Tongue (tissue), 2 donors: Measurements from ENCODE around the gene DMWD. TPM values are rescaled to one million over a fixed set of nuclear protein-coding genes. Genes with fewer than 3 reads are reported as not detected.
A peak's percentile ranks its signal among the peaks of the same experiment; 100 is the strongest.

ENCODE experiments used
- DNase-seq: peaks from one replicate; pipeline ENCODE4 v3.0.0-alpha.2; 2015
- total RNA-seq: library from RNA; depleted of rRNA; stranded (reverse); fragments of >200 nt; gene quantifications from one replicate; pipeline ENCODE4 v1.2.3, GENCODE V29; 2014

The DMWD gene
- total RNA-seq, 1 donor from 2014 or later = 38.1 TPM

- no peak for DNase-seq
These were observed 7.5 kb downstream of the DMWD start for GRCh38 chr19:45785097-45785496.

DNA sequence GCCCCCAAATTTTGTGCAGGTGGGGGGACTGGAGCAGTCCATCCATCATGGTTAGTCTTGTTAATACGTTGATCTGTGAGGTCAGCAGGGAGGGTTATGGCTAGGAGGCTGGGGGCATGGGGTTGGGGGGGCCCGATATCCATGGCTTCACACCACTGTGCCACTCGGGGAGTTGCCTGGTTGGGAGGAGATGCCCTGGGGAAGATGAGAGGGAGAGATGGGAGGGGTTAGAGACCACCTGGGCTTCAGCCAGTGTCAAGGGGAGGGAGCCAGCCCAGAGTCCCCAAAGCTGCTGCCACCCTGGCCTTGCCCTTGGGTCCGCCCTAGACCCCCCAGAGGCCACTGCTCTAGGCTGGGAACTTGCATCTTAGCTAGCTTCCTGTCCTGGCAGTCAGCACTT is 8.5 kb downstream of the DMWD start:
- DNase-seq = no peak

DNA sequence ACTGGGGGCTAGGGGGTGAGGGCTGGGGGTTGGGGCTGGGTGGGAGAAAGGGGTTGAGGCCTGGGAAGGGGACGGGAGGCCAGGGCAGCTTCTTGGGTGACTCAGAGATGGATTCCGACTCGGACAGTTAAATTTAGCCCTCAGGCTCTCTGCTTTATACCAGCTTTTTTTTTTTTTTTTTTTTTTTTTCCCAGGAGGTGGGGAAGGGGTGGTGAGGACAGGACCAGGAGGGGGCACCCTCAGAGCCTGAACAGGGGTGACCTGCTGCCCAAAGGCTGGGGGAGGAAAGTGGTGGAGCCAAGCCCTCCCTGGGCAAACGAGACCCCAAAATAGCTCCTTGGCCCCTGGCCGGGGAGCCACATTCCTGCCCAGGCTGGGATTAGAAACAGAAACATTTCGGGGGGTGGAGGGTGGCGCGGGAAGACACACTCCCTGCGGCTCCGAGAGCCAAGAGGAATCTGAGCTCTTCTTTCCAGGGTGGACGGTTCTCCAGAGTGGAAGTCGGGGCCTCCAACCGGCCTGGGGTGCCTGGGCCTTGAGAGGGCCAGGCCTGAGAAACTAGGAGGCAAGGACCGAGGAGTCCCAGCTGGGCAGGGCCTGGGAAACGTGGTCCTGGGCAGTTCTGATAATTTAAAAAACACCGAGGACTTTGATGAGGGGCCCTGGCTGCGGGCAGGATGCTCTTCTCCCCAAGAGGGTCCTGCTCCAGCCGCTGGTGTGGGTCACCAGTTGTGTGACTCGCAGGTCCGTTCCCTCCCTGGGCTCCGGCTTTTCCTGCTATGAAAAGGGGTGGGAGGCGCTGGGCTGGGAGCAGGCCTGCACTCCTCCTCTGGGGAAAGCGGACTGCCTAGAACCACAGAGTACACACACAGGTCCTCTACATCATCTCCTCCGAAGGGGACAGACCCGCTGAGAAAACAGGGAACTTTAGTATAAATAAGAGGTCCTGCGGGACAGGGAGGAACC is 9.5 kb downstream of the DMWD start:
- DNase-seq = peak; percentile 89

GRCh38 chr19:45782162-45782691 is 10.4 kb downstream of the DMWD start, which contains the start of gene DMPK:
Gene DMPK (minus strand): TSS chr19:45782490. CDS start chr19:45782352, 138 bp downstream.
- DNase-seq = peak; percentile 80

DNA sequence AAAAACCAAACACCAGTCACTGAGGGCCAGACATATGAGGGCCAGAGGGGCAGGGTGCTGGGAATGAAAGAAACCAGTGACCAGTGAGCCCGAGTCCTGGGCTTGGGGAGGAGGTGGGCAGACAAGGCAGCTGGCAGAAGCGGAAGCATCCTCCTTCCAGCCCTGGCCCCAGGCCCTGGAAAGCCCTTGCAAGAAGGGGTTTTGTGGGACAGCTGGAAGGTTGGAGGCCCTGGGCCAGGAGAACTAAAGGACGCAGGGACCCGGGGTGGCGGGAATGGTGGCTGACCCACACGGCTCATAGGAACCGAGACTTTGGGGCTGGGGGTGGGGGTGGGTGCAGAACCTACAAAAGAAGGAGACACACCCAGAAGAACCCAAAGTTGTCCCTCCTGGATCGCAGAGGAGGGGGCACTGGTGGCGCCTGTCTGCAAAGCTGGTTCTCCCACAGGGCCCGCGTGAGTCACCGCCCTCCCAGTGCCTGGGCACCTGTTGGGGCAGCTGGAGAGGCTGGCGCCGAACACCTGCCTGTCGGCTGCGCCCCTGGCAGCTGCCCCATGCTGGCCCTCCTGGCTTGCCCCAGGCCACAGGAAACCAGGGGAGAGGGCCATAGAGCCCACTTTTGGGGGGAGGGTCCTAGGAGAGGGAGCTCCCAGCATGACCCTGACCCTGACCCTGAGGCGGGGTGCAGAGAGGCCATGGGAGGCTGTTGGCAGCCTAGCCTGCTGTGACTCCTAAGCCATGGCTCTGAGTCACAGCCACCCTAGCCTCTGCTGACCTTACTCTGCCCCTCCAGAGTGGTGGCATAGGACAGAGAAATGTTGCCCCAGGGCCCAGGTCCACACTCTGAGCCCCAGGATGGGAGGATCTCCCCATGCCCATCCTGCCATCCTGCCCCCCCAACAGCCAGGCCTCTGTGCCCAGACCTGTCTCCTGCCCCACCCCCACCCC is 11.2 kb downstream of the DMWD start:
- DNase-seq = peak; percentile 91

GRCh38 chr19:45780448-45781213 is 12.0 kb downstream of the DMWD start:
- DNase-seq = no peak

- no peak for DNase-seq
These were observed 12.5 kb downstream of the DMWD start for GRCh38 chr19:45780146-45780447.

DNA sequence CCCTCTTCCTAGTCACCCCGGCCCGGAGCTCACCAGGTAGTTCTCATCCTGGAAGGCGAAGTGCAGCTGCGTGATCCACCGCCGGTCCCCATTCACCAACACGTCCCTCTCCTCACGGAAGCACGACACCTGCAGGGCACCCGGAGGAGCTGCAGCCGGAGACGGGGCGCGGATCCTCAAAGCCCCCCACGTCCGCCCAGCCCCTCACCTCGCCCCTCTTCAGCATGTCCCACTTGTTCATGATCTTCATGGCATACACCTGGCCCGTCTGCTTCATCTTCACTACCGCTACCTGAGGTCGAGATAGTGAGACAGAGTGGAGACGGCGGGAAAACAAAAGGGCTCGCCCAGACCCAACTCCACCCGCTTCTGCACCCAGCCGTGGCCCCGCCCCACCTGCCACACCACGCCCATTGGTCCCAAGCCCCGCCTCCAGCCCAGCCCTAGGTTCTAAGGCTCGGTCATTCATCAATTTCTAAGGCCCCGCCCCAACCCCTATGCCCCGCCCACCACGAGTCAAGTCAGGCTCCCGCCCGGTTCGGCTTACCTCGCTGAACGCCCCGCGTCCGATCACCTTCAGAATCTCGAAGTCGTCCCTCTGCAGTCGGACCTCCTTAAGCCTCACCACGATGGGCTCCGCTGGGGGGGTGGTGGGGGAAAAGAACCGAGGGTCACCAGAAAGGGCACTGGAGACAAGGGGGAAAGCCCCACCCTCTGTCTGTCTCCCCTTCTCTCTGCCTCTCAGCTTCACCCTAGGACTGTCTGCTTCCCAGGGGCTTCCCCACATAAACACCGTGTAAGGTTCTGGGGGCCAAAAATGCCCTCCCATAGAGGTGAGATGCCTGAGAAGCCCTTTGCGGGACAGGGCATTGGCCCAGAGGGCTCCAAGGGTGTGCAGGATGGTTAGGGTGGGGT is 13.2 kb downstream of the DMWD start:
- DNase-seq = peak; percentile 84

DNA sequence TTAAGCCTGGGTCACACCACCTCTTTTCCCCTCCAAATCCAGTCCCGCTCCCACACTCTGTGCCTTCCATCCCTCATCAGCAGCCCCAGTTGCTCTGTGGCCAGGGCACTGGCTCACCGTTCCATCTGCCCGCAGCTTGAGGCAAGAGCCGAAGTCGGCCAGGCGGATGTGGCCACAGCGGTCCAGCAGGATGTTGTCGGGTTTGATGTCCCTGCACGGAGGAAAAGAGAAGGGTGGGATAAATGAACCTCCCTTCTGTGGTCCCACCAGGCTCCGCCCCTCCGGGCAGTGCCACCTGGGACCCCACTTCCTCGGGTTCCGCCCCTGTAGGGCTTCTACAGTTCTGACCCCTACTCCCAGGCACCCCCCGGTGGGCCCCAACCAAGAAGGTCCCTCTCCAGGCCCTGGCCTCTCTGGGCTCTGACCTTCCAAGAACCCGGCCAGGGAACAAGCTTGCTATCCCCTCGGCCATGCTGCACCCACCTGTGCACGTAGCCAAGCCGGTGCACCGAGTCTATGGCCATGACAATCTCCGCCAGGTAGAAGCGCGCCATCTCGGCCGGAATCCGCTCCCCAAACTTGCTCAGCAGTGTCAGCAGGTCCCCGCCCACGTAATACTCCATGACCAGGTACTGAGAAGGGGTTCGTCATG is 14.5 kb downstream of the DMWD start:
- no peak for DNase-seq

- DNase-seq = no peak
These were observed 15.2 kb downstream of the DMWD start for GRCh38 chr19:45777395-45777961.

- no peak for DNase-seq
These were observed 17.9 kb downstream of the DMWD start for GRCh38 chr19:45774765-45775164.

DNA sequence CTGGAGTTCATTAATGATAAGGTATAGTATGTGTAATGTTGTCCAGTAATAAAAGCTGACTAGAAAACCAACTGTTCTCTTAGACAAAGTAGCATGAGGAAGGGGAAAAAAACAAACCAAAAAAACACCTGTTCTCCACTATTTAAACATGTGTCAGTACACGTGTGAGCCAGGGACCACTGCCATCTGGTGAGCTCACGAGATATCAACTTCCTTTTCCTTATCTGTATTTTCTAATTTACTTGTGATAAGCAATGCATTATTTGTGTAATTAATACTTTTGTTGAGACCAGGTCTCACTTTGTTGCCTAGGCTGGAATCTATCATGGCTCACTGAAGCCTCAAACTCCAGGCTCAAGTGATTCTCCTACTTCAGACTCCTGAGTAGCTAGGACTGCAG is 19.3 kb downstream of the DMWD start:
- DNase-seq = no peak

DNA sequence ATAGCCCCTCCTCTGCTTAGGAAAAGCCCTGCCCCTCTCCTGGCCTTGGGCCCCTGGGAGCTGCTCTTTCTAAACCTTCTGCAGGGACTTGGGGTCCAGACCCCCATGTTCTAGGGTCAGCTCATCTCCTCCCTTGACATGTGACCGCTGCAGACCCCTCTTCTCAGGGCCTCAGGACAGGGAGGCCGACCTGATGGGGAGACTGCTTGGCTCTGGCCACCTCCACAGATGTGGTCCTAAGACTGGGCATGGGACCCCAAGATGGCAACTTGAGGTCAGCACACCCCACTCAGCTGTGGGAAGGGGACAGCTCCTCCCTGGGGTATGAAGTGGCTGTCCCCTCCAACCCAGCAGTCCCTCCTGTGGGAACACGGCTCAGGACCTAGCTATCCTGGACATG is 19.7 kb downstream of the DMWD start:
- no peak for DNase-seq

- DNase-seq = no peak
These were observed 20.4 kb downstream of the DMWD start for GRCh38 chr19:45772130-45772840.

- DNase-seq = no peak
These were observed 21.2 kb downstream of the DMWD start for GRCh38 chr19:45771311-45771933.

DNA sequence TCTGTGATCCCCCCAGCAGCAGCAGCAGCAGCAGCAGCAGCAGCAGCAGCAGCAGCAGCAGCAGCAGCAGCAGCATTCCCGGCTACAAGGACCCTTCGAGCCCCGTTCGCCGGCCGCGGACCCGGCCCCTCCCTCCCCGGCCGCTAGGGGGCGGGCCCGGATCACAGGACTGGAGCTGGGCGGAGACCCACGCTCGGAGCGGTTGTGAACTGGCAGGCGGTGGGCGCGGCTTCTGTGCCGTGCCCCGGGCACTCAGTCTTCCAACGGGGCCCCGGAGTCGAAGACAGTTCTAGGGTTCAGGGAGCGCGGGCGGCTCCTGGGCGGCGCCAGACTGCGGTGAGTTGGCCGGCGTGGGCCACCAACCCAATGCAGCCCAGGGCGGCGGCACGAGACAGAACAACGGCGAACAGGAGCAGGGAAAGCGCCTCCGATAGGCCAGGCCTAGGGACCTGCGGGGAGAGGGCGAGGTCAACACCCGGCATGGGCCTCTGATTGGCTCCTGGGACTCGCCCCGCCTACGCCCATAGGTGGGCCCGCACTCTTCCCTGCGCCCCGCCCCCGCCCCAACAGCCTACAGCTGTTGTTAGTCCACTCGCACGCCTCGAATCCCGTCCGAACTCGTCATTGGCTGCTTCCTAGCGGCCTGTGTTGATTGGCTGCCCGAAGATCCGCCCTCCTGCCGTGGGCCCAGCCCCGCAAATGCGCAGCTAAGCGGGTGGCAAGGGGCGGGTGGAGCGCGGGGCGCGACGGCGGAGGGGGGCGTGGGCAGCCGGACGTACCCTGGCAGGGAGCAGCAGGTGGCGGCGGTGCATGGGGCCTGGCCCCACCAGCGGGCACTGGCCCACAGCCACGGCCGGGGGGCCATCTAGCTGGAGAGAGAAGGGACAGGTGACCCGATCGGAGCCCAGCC is 22.2 kb downstream of the DMWD start:
- peak; percentile 99 for DNase-seq

GRCh38 chr19:45769821-45770191 is 22.8 kb downstream of the DMWD start:
- peak; percentile 75 for DNase-seq
